NB4 (cell line): Measurements from ENCODE around the gene NBEAL2.

Experiments used
- DNase-seq: peaks from one replicate; pipeline ENCODE4 v3.0.0; 2010; ENCODE audit warnings: low read depth
- H3K4me3 ChIP-seq: one replicate; pipeline ENCODE4 v1.5.1; 2011; ENCODE audit warnings: mild to moderate bottlenecking, low read depth, low read length, moderate library complexity
- CTCF ChIP-seq: IDR thresholded peaks from one replicate; pipeline ENCODE4 v1.5.1; 2012; ENCODE audit warnings: low read depth, low read length
- MYC ChIP-seq: IDR thresholded peaks from 2 replicates; pipeline ENCODE4 v1.6.1; 2011; ENCODE audit warnings: low read depth, low read length
- POLR2A ChIP-seq: IDR thresholded peaks from 2 replicates; pipeline ENCODE4 v1.6.1; 2011; ENCODE audit warnings: mild to moderate bottlenecking; ENCODE audit not compliant: insufficient read length; ENCODE audit errors: extremely low read depth
- TF ChIP-seq, protein P1 (sequence below): IDR thresholded peaks from 2 replicates; pipeline ENCODE4 v1.6.1; 2011; ENCODE audit warnings: low read depth, low read length

The NBEAL2 gene

GRCh38 chr3:46971151-46971550, 8.3 kb upstream of the NBEAL2 start:
- H3K4me3 ChIP-seq: no peak overlapping the region
- DNase-seq: no peak
- TF ChIP-seq MYC: no peak
- TF ChIP-seq POLR2A: no peak
- TF ChIP-seq CTCF: no peak
- TF ChIP-seq, protein P1, sequence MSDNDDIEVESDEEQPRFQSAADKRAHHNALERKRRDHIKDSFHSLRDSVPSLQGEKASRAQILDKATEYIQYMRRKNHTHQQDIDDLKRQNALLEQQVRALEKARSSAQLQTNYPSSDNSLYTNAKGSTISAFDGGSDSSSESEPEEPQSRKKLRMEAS: no peak

GRCh38 chr3:46971742-46972141, 7.7 kb upstream of the NBEAL2 start:
- H3K4me3 ChIP-seq: no peak overlapping the region
- DNase-seq: peak; percentile 41
- TF ChIP-seq CTCF (no peak), MYC (no peak)
- TF ChIP-seq, protein P1: no peak

DNA sequence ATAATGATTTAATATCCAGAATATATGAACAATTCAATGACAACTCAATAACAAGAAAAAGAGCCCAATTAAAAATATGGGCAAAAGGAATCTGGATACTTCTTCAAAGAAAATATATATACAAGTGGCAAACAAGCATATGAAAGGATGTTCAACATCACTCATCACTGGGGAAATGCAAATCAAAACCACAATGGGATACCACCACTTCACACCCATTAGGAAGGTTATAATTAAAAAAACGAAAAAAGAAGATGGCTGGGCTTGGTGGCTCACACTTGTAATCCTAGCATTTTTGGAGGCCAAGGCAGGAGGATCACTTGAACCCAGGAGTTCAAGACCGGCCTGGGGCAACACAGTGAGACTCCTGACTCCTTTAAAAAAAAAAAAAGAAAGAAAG, 7.1 kb upstream of the NBEAL2 start:
- DNase-seq: no peak
- H3K4me3 ChIP-seq: no peak overlapping the region
- TF ChIP-seq CTCF: no peak
- TF ChIP-seq, protein P1: no peak
- TF ChIP-seq POLR2A: no peak
- no peak for TF ChIP-seq MYC

- no peak for TF ChIP-seq POLR2A
- no peak for TF ChIP-seq MYC
- no peak for TF ChIP-seq CTCF
- TF ChIP-seq, protein P1: no peak
- peak; percentile 51 for DNase-seq
- peak overlapping the region; percentile 42 for H3K4me3 ChIP-seq
These were observed 4.9 kb upstream of the NBEAL2 start for GRCh38 chr3:46974421-46975171.

DNA sequence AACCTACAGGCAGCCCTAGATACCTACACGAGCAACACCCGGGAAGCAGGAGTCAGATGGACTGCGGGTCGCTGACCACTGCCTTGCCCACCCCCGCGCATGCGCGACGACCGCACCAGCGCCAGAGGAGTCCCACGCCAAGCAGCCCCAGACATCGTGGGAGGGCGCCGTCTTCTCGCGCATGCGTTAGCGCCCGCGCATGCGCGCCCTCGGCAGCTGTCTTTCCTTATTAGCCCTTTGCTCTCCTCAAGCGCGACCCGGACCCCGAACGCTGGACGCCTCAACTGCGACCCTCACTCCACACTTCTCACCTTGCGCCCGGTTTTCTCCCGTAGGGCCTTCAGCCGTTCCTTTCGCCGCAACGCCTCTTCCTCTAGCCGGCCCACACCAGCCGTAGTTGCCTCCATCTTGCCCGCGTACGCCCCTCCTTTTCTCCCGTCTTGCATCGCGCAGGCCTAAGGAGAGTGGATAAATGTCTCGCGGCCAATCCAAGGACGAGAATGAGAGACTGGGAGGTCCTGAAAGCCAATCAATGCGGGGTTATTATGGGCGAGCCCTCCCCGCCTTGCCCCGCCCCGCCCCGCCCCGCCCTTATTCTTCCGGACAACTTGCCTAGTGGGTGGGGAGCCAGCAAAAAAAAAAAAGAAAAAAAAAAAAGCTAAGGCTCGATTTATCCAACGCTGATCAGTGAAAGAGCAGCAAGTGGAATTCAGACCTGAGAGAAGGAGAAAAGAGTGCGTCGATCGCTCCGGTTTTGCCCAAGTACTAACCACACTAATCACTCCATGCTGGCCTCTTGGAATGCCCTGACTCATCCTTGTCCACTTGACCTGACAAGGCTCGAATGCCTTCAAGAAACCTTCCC, 2.9 kb upstream of the NBEAL2 start, which contains the start of gene CCDC12:
Gene CCDC12, minus strand, starts transcription at position 420 of the 865 bp plus-strand sequence. Its CDS starts 13 bp downstream, at position 407.
- H3K4me3 ChIP-seq: peak within 1 kb of the TSS; percentile 98
- peak; percentile 98 for DNase-seq
- TF ChIP-seq POLR2A (peak; percentile 72), MYC (peak; percentile 67), CTCF (no peak)
- TF ChIP-seq, protein P1: peak; percentile 24; the same call in 1 of the 2 replicates
